ENCODE data around the gene MRPS5.

MRPS5 gene

DNA sequence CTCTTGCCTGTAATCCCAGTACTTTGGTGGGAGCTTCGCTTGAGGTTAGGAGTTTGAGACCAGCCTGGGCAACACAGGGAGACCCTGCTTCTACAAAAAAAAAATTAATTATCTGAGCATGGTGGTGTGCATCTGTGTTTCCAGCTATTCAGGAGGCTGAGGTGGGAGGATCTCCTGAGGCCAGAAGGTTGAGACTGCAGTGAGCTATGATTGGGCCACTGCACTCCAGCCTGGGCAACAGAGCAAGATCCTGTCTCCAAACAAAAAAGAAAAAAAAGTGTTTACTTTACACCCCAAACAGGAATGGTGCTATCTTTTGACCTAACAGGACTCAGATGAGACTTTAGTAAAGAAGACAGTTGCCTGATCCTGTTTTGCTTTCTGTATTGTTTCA, 60.5 kb downstream of the MRPS5 start:
- Histone ChIP-seq H3K9me3 (ENCODE audit: insufficient read depth, low read length, severe bottlenecking) (no peaks in the 10 kb centered on the region), H3K4me1 (ENCODE audit: insufficient read depth, low read length) (peaks cover 36% of the 10 kb centered on the region), H3K4me2 (ENCODE audit: insufficient read depth, low read length) (no peak overlapping the region; the same call in 1 of the 2 replicates), H3K27ac (ENCODE audit: low read length) (peak overlapping the region; percentile 85), H3K27me3 (ENCODE audit: insufficient read depth, low read length, poor library complexity) (no peaks in the 10 kb centered on the region), H3K36me3 (ENCODE audit: insufficient read depth, low read length) (no peaks in the 10 kb centered on the region), H4K20me1 (ENCODE audit: insufficient read depth, low read length) (no peaks in the 10 kb centered on the region), H3K9ac (ENCODE audit: low read depth, low read length) (peak overlapping the region; percentile 43), H3K4me3 (ENCODE audit: low read depth in 1 of 2, low read length in 2 of 2) (no peak overlapping the region), H3K79me2 (ENCODE audit: insufficient read depth, low read length) (no peaks in the 10 kb centered on the region), H2AFZ (ENCODE audit: low read depth, low read length) (peak overlapping the region; percentile 65)
- no peak for ATAC-seq (ENCODE audit: insufficient read depth, low read depth)
- TF ChIP-seq EZH2 (IDR thresholded peaks at IDR 0.05; ENCODE audit: borderline replicate concordance, low read depth, low read length, severe bottlenecking) (no peak), CTCF (IDR thresholded peaks at IDR 0.05; ENCODE audit: borderline replicate concordance, extremely low read depth, low read length, poor library complexity, severe bottlenecking) (no peak)
- DNase-seq, result no peak

- Histone ChIP-seq H3K27ac (ENCODE audit: low read length) (peak overlapping the region; percentile 13), H3K4me2 (ENCODE audit: insufficient read depth, low read length) (no peak overlapping the region), H4K20me1 (ENCODE audit: insufficient read depth, low read length) (no peaks in the 10 kb centered on the region), H3K27me3 (ENCODE audit: insufficient read depth, low read length, poor library complexity) (no peaks in the 10 kb centered on the region), H3K79me2 (ENCODE audit: insufficient read depth, low read length) (no peaks in the 10 kb centered on the region), H3K9me3 (ENCODE audit: insufficient read depth, low read length, severe bottlenecking) (no peaks in the 10 kb centered on the region), H2AFZ (ENCODE audit: low read depth, low read length) (no peak overlapping the region), H3K4me1 (ENCODE audit: insufficient read depth, low read length) (peaks cover 38% of the 10 kb centered on the region), H3K4me3 (ENCODE audit: low read depth in 1 of 2, low read length in 2 of 2) (no peak overlapping the region), H3K9ac (ENCODE audit: low read depth, low read length) (no peak overlapping the region), H3K36me3 (ENCODE audit: insufficient read depth, low read length) (no peaks in the 10 kb centered on the region)
- TF ChIP-seq EZH2 (IDR thresholded peaks at IDR 0.05; ENCODE audit: borderline replicate concordance, low read depth, low read length, severe bottlenecking) (no peak), CTCF (IDR thresholded peaks at IDR 0.05; ENCODE audit: borderline replicate concordance, extremely low read depth, low read length, poor library complexity, severe bottlenecking) (no peak)
- DNase-seq (no peak), ATAC-seq (ENCODE audit: insufficient read depth, low read depth) (no peak)
These were observed 61.0 kb downstream of the MRPS5 start for GRCh38 chr2:95060446-95061118.

- Histone ChIP-seq H3K9ac (ENCODE audit: low read depth, low read length) (no peak overlapping the region), H3K27ac (ENCODE audit: low read length) (peak overlapping the region; percentile 13; the same call in 1 of the 2 replicates), H3K9me3 (ENCODE audit: insufficient read depth, low read length, severe bottlenecking) (no peaks in the 10 kb centered on the region), H3K4me1 (ENCODE audit: insufficient read depth, low read length) (peaks cover 44% of the 10 kb centered on the region), H2AFZ (ENCODE audit: low read depth, low read length) (no peak overlapping the region), H3K27me3 (ENCODE audit: insufficient read depth, low read length, poor library complexity) (no peaks in the 10 kb centered on the region), H3K4me3 (ENCODE audit: low read depth in 1 of 2, low read length in 2 of 2) (no peak overlapping the region), H4K20me1 (ENCODE audit: insufficient read depth, low read length) (no peaks in the 10 kb centered on the region), H3K4me2 (ENCODE audit: insufficient read depth, low read length) (no peak overlapping the region), H3K79me2 (ENCODE audit: insufficient read depth, low read length) (no peaks in the 10 kb centered on the region), H3K36me3 (ENCODE audit: insufficient read depth, low read length) (no peaks in the 10 kb centered on the region)
- DNase-seq (no peak), ATAC-seq (ENCODE audit: insufficient read depth, low read depth) (no peak)
- no peak for TF ChIP-seq CTCF (IDR thresholded peaks at IDR 0.05; ENCODE audit: borderline replicate concordance, extremely low read depth, low read length, poor library complexity, severe bottlenecking)
- TF ChIP-seq EZH2 (IDR thresholded peaks at IDR 0.05; ENCODE audit: borderline replicate concordance, low read depth, low read length, severe bottlenecking), result no peak
These were observed 61.8 kb downstream of the MRPS5 start for GRCh38 chr2:95059656-95060370.
